Stimulated activated CD4-positive, alpha-beta T cell treated with anti-CD3 and anti-CD28 coated beads, TNF-alpha, amount 100 ng/mL, for 24 hours (primary cell): ENCODE data around the gene C12orf43.

Experiments used
- DNase-seq, 3 experiments: peaks; one replicate each; pipeline ENCODE4 v3.0.0-alpha.2; 2020; ENCODE audit warnings: low read depth in 3 of 3

C12orf43 gene

GRCh38 chr12:120999191-121000120, 16.8 kb downstream of the C12orf43 start:
- DNase-seq, result no peak

GRCh38 chr12:120998435-120998834, 17.9 kb downstream of the C12orf43 start:
- DNase-seq, result no peak

- no peak for DNase-seq
These were observed 18.8 kb downstream of the C12orf43 start for GRCh38 chr12:120997448-120997847.

GRCh38 chr12:120996133-120996746, 20.0 kb downstream of the C12orf43 start:
- DNase-seq, result no peak

GRCh38 chr12:120994589-120995337, 21.5 kb downstream of the C12orf43 start:
- no peak for DNase-seq

GRCh38 chr12:120994059-120994458, 22.2 kb downstream of the C12orf43 start:
- DNase-seq, result no peak

GRCh38 chr12:120993496-120993895, 22.8 kb downstream of the C12orf43 start:
- DNase-seq, result no peak

- DNase-seq, result no peak
These were observed 23.3 kb downstream of the C12orf43 start for GRCh38 chr12:120992989-120993388.

GRCh38 chr12:120991965-120992364, 24.3 kb downstream of the C12orf43 start:
- no peak for DNase-seq

GRCh38 chr12:120990487-120991055, 25.7 kb downstream of the C12orf43 start:
- DNase-seq, result no peak

GRCh38 chr12:120989687-120990086, 26.6 kb downstream of the C12orf43 start:
- DNase-seq, result no peak

- no peak for DNase-seq
These were observed 27.6 kb downstream of the C12orf43 start for GRCh38 chr12:120988658-120989057.

GRCh38 chr12:120988234-120988633, 28.1 kb downstream of the C12orf43 start:
- no peak for DNase-seq

- DNase-seq, result no peak
These were observed 31.9 kb downstream of the C12orf43 start for GRCh38 chr12:120984351-120984898.

GRCh38 chr12:120983759-120984158, 32.5 kb downstream of the C12orf43 start:
- DNase-seq, result no peak

- DNase-seq, result no peak
These were observed 33.6 kb downstream of the C12orf43 start for GRCh38 chr12:120982659-120983058.

GRCh38 chr12:120981407-120981941, 34.8 kb downstream of the C12orf43 start:
- no peak for DNase-seq

- no peak for DNase-seq
These were observed 35.4 kb downstream of the C12orf43 start for GRCh38 chr12:120980800-120981368.

- no peak for DNase-seq
These were observed 36.2 kb downstream of the C12orf43 start for GRCh38 chr12:120979862-120980696.

GRCh38 chr12:120979220-120979861, 36.9 kb downstream of the C12orf43 start:
- DNase-seq, result no peak
